Hepatocyte (in vitro differentiated cells): ENCODE data around the gene RNASE13.

Experiments
- CTCF ChIP-seq: fragments of 200-600 bp; sonication (generic); IDR thresholded peaks from 2 replicates; pipeline ENCODE4 v1.5.1; 2016; ENCODE audit warnings: antibody characterized with exemption, mild to moderate bottlenecking; ENCODE audit not compliant: poor library complexity
- EZH2 ChIP-seq: fragments of 200-600 bp; sonication (generic); IDR thresholded peaks from 2 replicates; pipeline ENCODE4 v1.6.1; 2016; ENCODE audit warnings: antibody characterized with exemption, mild to moderate bottlenecking, borderline replicate concordance
- EZH2phosphoT487 ChIP-seq: fragments of 200-600 bp; sonication (generic); IDR thresholded peaks from one replicate; pipeline ENCODE4 v1.6.1; 2018; ENCODE audit warnings: antibody characterized with exemption, mild to moderate bottlenecking, low read depth, moderate library complexity; ENCODE audit not compliant: unreplicated experiment, severe bottlenecking

- TF ChIP-seq CTCF (no peak), EZH2 (no peak), EZH2phosphoT487 (no peak)
These were observed 43.1 kb upstream of the RNASE13 start for GRCh38 chr14:21077672-21078071.
